B cell (primary cell): Measurements from ENCODE around the gene PLXNB2. TPM values are rescaled to one million over a fixed set of nuclear protein-coding genes. Genes with fewer than 3 reads are reported as not detected.
"Not testable (repeated sequence)": the region's sequence is repeated elsewhere in the genome, so short reads cannot be mapped to it uniquely, and the experiment has no call there.

Experiments
- ATAC-seq: fragments of 200-7000 bp; cut with Tn5 transposase; one replicate; pipeline ENCODE4 v1.10.0; 2021; ENCODE audit warnings: low read depth, mild to moderate bottlenecking, moderate number of reproducible peaks, moderate library complexity
- CTCF ChIA-PET: fragments of 350-600 bp; sonication (Branson Sonifier 250); formaldehyde crosslinking; loops from one replicate; lab custom pipeline; 2021; ENCODE audit warnings: antibody characterized with exemption, inconsistent platforms; lab: Charles Lee
- POLR2A ChIA-PET: fragments of 350-600 bp; sonication (Branson Sonifier 250); formaldehyde crosslinking; loops from one replicate; lab custom pipeline; 2021; ENCODE audit warnings: antibody characterized with exemption; lab: Charles Lee
- DNase-seq: peaks from one replicate; pipeline ENCODE4 v3.0.0; 2013
- H2AFZ ChIP-seq: 2 replicates; pipeline ENCODE4 v1.6.1; 2012; ENCODE audit warnings: mild to moderate bottlenecking, low read depth, low read length; ENCODE audit not compliant: insufficient read depth, poor library complexity, severe bottlenecking
- H3K27ac ChIP-seq, 2 donors: 1 replicate in 1 of 2; 2 replicates in 1 of 2; pipeline ENCODE4 v1.5.1; 2012 to 2013; ENCODE audit warnings: low read length in 2 of 2, mild to moderate bottlenecking in 2 of 2, moderate library complexity in 1 of 2
- H3K27me3 ChIP-seq, 4 experiments: fragments of 200-600 bp in 1 of 4; sonication (generic) in 1 of 4; replicated peaks in 1 of 4; 1 replicate in 2 of 4; 2 replicates in 2 of 4; pipeline versions ENCODE4 v1.6.1 to v1.7.0; 2013 to 2016; ENCODE audit warnings: low read length in 3 of 4, mild to moderate bottlenecking in 2 of 4, mixed read lengths in 1 of 4, moderate library complexity in 1 of 4; ENCODE audit not compliant: insufficient read depth in 4 of 4, control insufficient read depth in 3 of 4; ENCODE audit errors: control extremely low read depth in 1 of 4
- H3K36me3 ChIP-seq, 2 experiments: replicated peaks in 1 of 2; 1 replicate in 1 of 2; 2 replicates in 1 of 2; pipeline versions ENCODE4 v1.6.1 to v1.7.1; 2013; ENCODE audit warnings: low read length in 1 of 2; ENCODE audit not compliant: insufficient read depth in 2 of 2, control insufficient read depth in 1 of 2; ENCODE audit errors: control extremely low read depth in 1 of 2, extremely low read depth in 1 of 2
- H3K4me1 ChIP-seq, 2 donors: fragments of 200-600 bp in 1 of 2; sonication (generic) in 1 of 2; 1 replicate in 1 of 2; 2 replicates in 1 of 2; pipeline versions ENCODE4 v1.5.1 to v1.6.1; 2013 to 2017; ENCODE audit warnings: low read length in 2 of 2; ENCODE audit not compliant: control insufficient read depth in 2 of 2, insufficient read depth in 2 of 2
- H3K4me2 ChIP-seq: replicated peaks from 2 replicates; pipeline ENCODE3; 2012; ENCODE audit warnings: mild to moderate bottlenecking, low read depth, low read length; ENCODE audit not compliant: poor library complexity, severe bottlenecking
- H3K4me3 ChIP-seq, 5 experiments: fragments of 200-600 bp in 1 of 5; sonication (generic) in 1 of 5; 1 replicate in 3 of 5; 2 replicates in 2 of 5; pipeline versions ENCODE4 v1.5.1 to v1.7.0; 2011 to 2016; ENCODE audit warnings: low read length in 4 of 5, mild to moderate bottlenecking in 4 of 5, low read depth in 2 of 5, control low read depth in 1 of 5, moderate library complexity in 1 of 5; ENCODE audit not compliant: insufficient read depth in 1 of 5; ENCODE audit errors: control extremely low read depth in 1 of 5, extremely low read depth in 1 of 5
- H3K79me2 ChIP-seq: fragments of 200-600 bp; sonication (generic); one replicate; pipeline ENCODE4 v1.6.0; 2016; ENCODE audit warnings: low read length; ENCODE audit not compliant: control insufficient read depth, insufficient read depth
- H3K9ac ChIP-seq: fragments of 200-600 bp; sonication (generic); 2 replicates; pipeline ENCODE4 v1.6.1; 2017; ENCODE audit warnings: mild to moderate bottlenecking, low read length, moderate library complexity
- H3K9me3 ChIP-seq, 3 donors: one replicate each; pipeline versions ENCODE4 v1.6.1 to v1.7.1; 2013; ENCODE audit warnings: low read length in 2 of 3; ENCODE audit not compliant: control insufficient read depth in 2 of 3, insufficient read depth in 1 of 3; ENCODE audit errors: control extremely low read depth in 1 of 3
- H4K20me1 ChIP-seq: 2 replicates; pipeline ENCODE4 v1.6.0; 2012; ENCODE audit warnings: mild to moderate bottlenecking, low read length; ENCODE audit not compliant: insufficient read depth, control insufficient read depth, poor library complexity, severe bottlenecking
- H3K27ac Mint-ChIP-seq: one replicate; pipeline ENCODE4 v1.8.0; 2021; ENCODE audit warnings: mixed read lengths
- H3K27me3 Mint-ChIP-seq: one replicate; pipeline ENCODE4 v1.8.0; 2021; ENCODE audit warnings: mixed read lengths
- H3K4me1 Mint-ChIP-seq: one replicate; pipeline ENCODE4 v1.8.0; 2021; ENCODE audit warnings: mixed read lengths
- H3K4me3 Mint-ChIP-seq: one replicate; pipeline ENCODE4 v1.8.0; 2021; ENCODE audit warnings: mixed read lengths
- H3K9me3 Mint-ChIP-seq: one replicate; pipeline ENCODE4 v1.8.0; 2022; ENCODE audit warnings: mixed read lengths; ENCODE audit not compliant: insufficient read depth
- EZH2 ChIP-seq: IDR thresholded peaks from 2 replicates; pipeline ENCODE4 v1.6.1; 2012; ENCODE audit warnings: borderline replicate concordance, low read depth, mild to moderate bottlenecking, moderate library complexity, low read length; ENCODE audit not compliant: insufficient read depth, poor library complexity, severe bottlenecking
- WGBS: methylation state at CpG from one replicate; pipeline ENCODE4 v1.1.5; 2013; ENCODE audit warnings: missing lambda C conversion rate; ENCODE audit not compliant: insufficient coverage; 5-methylcytosine and 5-hydroxymethylcytosine counted together
- intact Hi-C: fragments of 100-400 bp; cut with micrococcal nuclease; formaldehyde crosslinking; loops from one replicate; pipeline ENCODE4 v1.10.0; 2022
- polyA plus RNA-seq: library from polyadenylated mRNA; depleted of rRNA; stranded (reverse); fragments of >200 nt; gene quantifications from 2 replicates; pipeline ENCODE4 v1.2.3, GENCODE V29; 2012
- total RNA-seq, 2 donors: library from RNA; stranded (reverse); fragments of 120-200 nt in 1 of 2; gene quantifications; 1 replicate in 1 of 2; 2 replicates in 1 of 2; pipeline versions ENCODE4 v1.2.3 to v1.2.4, GENCODE V29; 2013 to 2022
- TF ChIP-seq, protein P1 (sequence below): fragments of 200-600 bp; IDR thresholded peaks from one replicate; pipeline ENCODE4 v1.8.0; 2022; ENCODE audit warnings: antibody characterized with exemption, mild to moderate bottlenecking

The PLXNB2 gene
- total and polyA plus RNA-seq, 2 donors (not counting 1 experiment from before 2014, with no cell fraction given): 5.2 to 31.4 TPM

DNA sequence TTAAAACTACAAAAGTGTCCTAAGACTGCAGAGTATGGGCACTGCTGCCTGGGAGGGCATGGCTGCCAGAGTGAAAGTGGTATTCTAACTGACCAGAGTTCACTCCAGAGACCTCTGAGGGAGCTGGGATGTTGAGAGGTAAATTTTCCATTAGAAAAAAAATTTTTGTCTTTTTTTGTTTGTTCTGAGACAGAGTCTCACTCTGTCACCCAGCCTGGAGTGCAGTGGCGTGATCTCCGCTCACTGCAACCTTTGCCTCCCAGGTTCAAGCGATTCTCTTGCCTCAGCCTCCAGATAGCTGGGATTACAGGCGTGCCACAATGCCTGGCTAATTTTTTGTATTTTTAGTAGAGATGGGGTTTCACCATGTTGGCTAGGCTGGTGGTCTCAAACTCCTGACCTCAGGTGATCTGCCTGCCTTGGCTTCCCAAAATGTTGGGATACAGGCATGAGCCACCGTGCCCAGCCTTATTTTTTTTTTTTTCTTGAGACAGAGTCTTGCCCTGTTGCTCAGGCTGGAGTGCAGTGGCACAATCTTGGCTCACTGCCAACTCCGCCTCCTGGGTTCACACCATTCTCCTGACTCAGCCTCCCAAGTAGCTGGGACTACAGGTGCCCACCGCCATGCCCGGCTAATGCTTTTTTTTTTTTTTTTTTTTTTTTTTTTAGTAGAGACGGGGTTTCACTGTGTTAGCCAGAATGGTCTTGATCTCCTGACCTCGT, 15.1 kb upstream of the PLXNB2 start:
- H3K9me3 Mint-ChIP-seq, H3K79me2 ChIP-seq, H3K4me3 ChIP-seq, H3K9ac ChIP-seq, H3K27me3 ChIP-seq, H2AFZ ChIP-seq, H3K9me3 ChIP-seq, H3K4me2 ChIP-seq, H4K20me1 ChIP-seq, H3K27ac Mint-ChIP-seq, H3K27ac ChIP-seq, ATAC-seq, intact Hi-C loops, H3K27me3 Mint-ChIP-seq, DNase-seq, POLR2A ChIA-PET, H3K4me3 Mint-ChIP-seq, H3K36me3 ChIP-seq: not testable (repeated sequence)
- peaks cover 31% of the 10 kb centered on the region for H3K4me1 Mint-ChIP-seq
- H3K4me1 ChIP-seq: peaks cover 6 to 17% of the 10 kb centered on the region in 2 donors
- 94% methylated on average over 7 of the region's 10 CpGs for WGBS
- CTCF ChIA-PET: interaction anchor here (0.8 to 6.3 kb wide), 4 partner anchors 20 to 234 kb away, joined by 4 to 67 read pairs (median 5); no protein-coding TSS in a partner anchor

- no peak overlapping the region for H3K4me3 ChIP-seq
- no peak overlapping the region for H3K27ac Mint-ChIP-seq
- peaks cover 0 to 10% of the 10 kb centered on the region in 2 donors for H3K4me1 ChIP-seq
- H3K9me3 Mint-ChIP-seq: no peaks in the 10 kb centered on the region
- ChIA-PET CTCF (interaction anchor here (0.9 to 2.0 kb wide), 6 partner anchors 11 to 177 kb away, joined by 3 to 5 read pairs (median 4); no protein-coding TSS in a partner anchor), POLR2A (interaction anchor here (0.6 to 1.5 kb wide), 3 partner anchors 9 to 15 kb away, joined by 3 to 4 read pairs (median 3); no protein-coding TSS in a partner anchor)
- peaks cover 0 to under 1% (median 0%) of the 10 kb centered on the region in 4 experiments for H3K27me3 ChIP-seq
- no peaks in the 10 kb centered on the region for H3K9me3 ChIP-seq
- H3K4me3 Mint-ChIP-seq: no peak overlapping the region
- no peaks in the 10 kb centered on the region for H4K20me1 ChIP-seq
- intact Hi-C loops: no loop called here
- no peaks in the 10 kb centered on the region for H3K79me2 ChIP-seq
- no peak overlapping the region for H3K27ac ChIP-seq
- no peak overlapping the region for H2AFZ ChIP-seq
- peaks cover 26% of the 10 kb centered on the region for H3K4me1 Mint-ChIP-seq
- TF ChIP-seq, protein P1, sequence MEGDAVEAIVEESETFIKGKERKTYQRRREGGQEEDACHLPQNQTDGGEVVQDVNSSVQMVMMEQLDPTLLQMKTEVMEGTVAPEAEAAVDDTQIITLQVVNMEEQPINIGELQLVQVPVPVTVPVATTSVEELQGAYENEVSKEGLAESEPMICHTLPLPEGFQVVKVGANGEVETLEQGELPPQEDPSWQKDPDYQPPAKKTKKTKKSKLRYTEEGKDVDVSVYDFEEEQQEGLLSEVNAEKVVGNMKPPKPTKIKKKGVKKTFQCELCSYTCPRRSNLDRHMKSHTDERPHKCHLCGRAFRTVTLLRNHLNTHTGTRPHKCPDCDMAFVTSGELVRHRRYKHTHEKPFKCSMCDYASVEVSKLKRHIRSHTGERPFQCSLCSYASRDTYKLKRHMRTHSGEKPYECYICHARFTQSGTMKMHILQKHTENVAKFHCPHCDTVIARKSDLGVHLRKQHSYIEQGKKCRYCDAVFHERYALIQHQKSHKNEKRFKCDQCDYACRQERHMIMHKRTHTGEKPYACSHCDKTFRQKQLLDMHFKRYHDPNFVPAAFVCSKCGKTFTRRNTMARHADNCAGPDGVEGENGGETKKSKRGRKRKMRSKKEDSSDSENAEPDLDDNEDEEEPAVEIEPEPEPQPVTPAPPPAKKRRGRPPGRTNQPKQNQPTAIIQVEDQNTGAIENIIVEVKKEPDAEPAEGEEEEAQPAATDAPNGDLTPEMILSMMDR: no peak
- TF ChIP-seq EZH2: no peak
- H3K36me3 ChIP-seq: no peaks in the 10 kb centered on the region
- no peak overlapping the region for H3K4me2 ChIP-seq
- H3K27me3 Mint-ChIP-seq: no peaks in the 10 kb centered on the region
- DNase-seq (no peak), ATAC-seq (no peak)
- H3K9ac ChIP-seq: no peak overlapping the region
- WGBS: 77% methylated on average over 6 of the region's 10 CpGs
Observed at GRCh38 chr22:50320671-50321325, 13.4 kb upstream of the PLXNB2 start.
